ENCODE data around the gene COP1. TPM values are rescaled to one million over a fixed set of nuclear protein-coding genes. Genes with fewer than 3 reads are reported as not detected.

The COP1 gene
- total RNA-seq, 1 experiment from 2014 or later, result 36.0 TPM

DNA sequence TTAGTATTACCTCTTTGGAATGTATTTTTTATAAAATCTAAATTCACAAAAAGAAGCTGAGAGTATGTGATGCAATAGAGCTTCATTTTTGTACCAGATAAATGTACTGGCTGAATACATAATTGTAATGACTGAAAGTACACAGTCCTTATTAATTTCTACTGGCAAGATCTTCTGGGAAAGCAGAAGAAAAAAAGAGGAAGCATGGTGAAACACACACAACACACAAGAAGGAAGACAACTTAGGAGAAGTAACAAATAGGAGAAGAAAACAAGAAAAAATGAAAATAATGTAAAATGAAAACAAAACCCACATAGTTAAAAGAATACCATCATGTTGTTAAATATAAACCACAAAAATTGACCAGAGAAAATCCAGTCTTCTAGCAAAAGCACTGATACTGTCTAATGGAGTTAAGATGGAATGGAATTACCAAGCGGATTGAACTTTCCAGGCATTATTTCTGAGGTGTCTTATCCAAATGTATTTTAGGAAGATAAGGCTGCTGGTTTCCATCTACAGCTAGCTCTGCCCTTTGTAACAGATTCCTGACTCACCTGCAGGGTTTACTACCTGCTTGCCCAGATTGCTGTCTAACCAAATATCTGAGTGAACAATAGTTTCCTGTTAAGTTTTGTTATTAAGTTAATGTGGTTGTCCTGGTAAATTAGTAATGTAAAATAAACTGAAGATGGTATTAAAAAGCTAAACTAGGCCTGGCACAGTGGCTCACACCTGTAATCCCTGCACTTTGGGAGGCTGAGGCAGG is 4.5 kb upstream of the COP1 start:
- ChIA-PET POLR2A (no interaction called here), CTCF (interaction anchor here (0.6 kb wide), 1 partner anchor 50 kb away, joined by 5 read pairs; no protein-coding TSS in a partner anchor)

DNA sequence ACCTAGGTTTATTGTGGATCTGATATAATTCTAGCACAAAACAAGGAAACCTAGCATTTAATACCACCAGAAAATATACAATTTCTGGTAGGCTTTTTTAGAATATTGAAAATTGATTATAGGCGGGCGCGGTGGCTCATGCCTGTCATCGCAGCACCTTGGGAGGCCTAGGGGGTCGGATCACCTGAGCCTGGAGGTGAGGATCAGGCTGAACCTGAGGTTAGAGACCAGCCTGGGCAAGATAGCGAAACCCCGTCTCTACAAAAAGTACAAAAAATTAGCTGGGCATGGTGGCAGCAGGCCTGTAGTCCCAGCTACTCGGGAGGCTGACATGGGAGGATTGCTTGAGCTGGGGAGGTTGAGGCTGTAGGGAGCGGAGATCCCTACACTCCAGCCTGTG is 948 bp upstream of the COP1 start:
- Mint-ChIP-seq H3K36me3 (no peaks in the 10 kb centered on the region), H3K4me1 (peaks cover 32% of the 10 kb centered on the region), H3K27ac (peak overlapping the region; percentile 98), H3K4me3 (peak overlapping the region; percentile 95), H3K27me3 (ENCODE audit: low read depth) (no peaks in the 10 kb centered on the region), H3K9me3 (no peaks in the 10 kb centered on the region)
- ATAC-seq (no peak), DNase-seq (ENCODE audit: low spot score) (no peak)
- ChIA-PET POLR2A (interaction anchor here (0.7 to 1.5 kb wide), 3 partner anchors 11 to 20 kb away, joined by 3 to 11 read pairs (median 3); no protein-coding TSS in a partner anchor), CTCF (interaction anchor here (0.6 to 1.0 kb wide), 5 partner anchors 9 to 343 kb away, joined by 3 to 6 read pairs (median 3); no protein-coding TSS in a partner anchor)
- no peak for TF ChIP-seq JUN (CRISPR knock-in tag; IDR thresholded peaks at IDR 0.05)
- no peak for TF ChIP-seq SMAD4 (CRISPR knock-in tag; IDR thresholded peaks at IDR 0.05)
- TF ChIP-seq, protein P1, sequence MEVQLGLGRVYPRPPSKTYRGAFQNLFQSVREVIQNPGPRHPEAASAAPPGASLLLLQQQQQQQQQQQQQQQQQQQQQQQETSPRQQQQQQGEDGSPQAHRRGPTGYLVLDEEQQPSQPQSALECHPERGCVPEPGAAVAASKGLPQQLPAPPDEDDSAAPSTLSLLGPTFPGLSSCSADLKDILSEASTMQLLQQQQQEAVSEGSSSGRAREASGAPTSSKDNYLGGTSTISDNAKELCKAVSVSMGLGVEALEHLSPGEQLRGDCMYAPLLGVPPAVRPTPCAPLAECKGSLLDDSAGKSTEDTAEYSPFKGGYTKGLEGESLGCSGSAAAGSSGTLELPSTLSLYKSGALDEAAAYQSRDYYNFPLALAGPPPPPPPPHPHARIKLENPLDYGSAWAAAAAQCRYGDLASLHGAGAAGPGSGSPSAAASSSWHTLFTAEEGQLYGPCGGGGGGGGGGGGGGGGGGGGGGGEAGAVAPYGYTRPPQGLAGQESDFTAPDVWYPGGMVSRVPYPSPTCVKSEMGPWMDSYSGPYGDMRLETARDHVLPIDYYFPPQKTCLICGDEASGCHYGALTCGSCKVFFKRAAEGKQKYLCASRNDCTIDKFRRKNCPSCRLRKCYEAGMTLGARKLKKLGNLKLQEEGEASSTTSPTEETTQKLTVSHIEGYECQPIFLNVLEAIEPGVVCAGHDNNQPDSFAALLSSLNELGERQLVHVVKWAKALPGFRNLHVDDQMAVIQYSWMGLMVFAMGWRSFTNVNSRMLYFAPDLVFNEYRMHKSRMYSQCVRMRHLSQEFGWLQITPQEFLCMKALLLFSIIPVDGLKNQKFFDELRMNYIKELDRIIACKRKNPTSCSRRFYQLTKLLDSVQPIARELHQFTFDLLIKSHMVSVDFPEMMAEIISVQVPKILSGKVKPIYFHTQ (CRISPR knock-in tag; IDR thresholded peaks at IDR 0.05), result no peak
- TF ChIP-seq, protein P2, sequence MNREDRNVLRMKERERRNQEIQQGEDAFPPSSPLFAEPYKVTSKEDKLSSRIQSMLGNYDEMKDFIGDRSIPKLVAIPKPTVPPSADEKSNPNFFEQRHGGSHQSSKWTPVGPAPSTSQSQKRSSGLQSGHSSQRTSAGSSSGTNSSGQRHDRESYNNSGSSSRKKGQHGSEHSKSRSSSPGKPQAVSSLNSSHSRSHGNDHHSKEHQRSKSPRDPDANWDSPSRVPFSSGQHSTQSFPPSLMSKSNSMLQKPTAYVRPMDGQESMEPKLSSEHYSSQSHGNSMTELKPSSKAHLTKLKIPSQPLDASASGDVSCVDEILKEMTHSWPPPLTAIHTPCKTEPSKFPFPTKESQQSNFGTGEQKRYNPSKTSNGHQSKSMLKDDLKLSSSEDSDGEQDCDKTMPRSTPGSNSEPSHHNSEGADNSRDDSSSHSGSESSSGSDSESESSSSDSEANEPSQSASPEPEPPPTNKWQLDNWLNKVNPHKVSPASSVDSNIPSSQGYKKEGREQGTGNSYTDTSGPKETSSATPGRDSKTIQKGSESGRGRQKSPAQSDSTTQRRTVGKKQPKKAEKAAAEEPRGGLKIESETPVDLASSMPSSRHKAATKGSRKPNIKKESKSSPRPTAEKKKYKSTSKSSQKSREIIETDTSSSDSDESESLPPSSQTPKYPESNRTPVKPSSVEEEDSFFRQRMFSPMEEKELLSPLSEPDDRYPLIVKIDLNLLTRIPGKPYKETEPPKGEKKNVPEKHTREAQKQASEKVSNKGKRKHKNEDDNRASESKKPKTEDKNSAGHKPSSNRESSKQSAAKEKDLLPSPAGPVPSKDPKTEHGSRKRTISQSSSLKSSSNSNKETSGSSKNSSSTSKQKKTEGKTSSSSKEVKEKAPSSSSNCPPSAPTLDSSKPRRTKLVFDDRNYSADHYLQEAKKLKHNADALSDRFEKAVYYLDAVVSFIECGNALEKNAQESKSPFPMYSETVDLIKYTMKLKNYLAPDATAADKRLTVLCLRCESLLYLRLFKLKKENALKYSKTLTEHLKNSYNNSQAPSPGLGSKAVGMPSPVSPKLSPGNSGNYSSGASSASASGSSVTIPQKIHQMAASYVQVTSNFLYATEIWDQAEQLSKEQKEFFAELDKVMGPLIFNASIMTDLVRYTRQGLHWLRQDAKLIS (CRISPR knock-in tag; IDR thresholded peaks at IDR 0.05; ENCODE audit: borderline replicate concordance), result no peak
- TF ChIP-seq NR2C2 (CRISPR knock-in tag; IDR thresholded peaks at IDR 0.05), result no peak
- TF ChIP-seq ZNF317 (CRISPR knock-in tag; IDR thresholded peaks at IDR 0.05; ENCODE audit: borderline replicate concordance, low read depth), result no peak
- no peak for TF ChIP-seq ZNF263 (CRISPR knock-in tag; IDR thresholded peaks at IDR 0.05; ENCODE audit: low read depth)
- TF ChIP-seq ZNF219 (CRISPR knock-in tag; IDR thresholded peaks at IDR 0.05; ENCODE audit: borderline replicate concordance), result no peak
- TF ChIP-seq EMX1 (CRISPR knock-in tag; IDR thresholded peaks at IDR 0.05), result no peak
- TF ChIP-seq SOX15 (CRISPR knock-in tag; IDR thresholded peaks at IDR 0.05), result no peak
- TF ChIP-seq, protein P3, sequence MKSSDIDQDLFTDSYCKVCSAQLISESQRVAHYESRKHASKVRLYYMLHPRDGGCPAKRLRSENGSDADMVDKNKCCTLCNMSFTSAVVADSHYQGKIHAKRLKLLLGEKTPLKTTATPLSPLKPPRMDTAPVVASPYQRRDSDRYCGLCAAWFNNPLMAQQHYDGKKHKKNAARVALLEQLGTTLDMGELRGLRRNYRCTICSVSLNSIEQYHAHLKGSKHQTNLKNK (CRISPR knock-in tag; IDR thresholded peaks at IDR 0.05), result no peak
- no peak for TF ChIP-seq TP53 (CRISPR knock-in tag; IDR thresholded peaks at IDR 0.05)
- TF ChIP-seq ESRRA (CRISPR knock-in tag; IDR thresholded peaks at IDR 0.05; ENCODE audit: borderline replicate concordance), result no peak
- TF ChIP-seq, protein P4, sequence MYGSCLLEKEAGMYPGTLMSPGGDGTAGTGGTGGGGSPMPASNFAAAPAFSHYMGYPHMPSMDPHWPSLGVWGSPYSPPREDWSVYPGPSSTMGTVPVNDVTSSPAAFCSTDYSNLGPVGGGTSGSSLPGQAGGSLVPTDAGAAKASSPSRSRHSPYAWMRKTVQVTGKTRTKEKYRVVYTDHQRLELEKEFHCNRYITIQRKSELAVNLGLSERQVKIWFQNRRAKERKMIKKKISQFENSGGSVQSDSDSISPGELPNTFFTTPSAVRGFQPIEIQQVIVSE (CRISPR knock-in tag; IDR thresholded peaks at IDR 0.05; ENCODE audit: borderline replicate concordance), result no peak
- TF ChIP-seq GRHL2 (CRISPR knock-in tag; IDR thresholded peaks at IDR 0.05; ENCODE audit: insufficient replicate concordance, severe bottlenecking), result no peak
- no peak for TF ChIP-seq ZNF671 (CRISPR knock-in tag; IDR thresholded peaks at IDR 0.05)

More for the DNA sequence above, 4.5 kb upstream of the COP1 start:
- no peaks in the 10 kb centered on the region for H3K36me3 Mint-ChIP-seq
- ATAC-seq, result no peak
- no peak for DNase-seq (ENCODE audit: low spot score)
- peaks cover 6% of the 10 kb centered on the region; the same call in 1 of the 2 replicates for H3K4me1 Mint-ChIP-seq
- TF ChIP-seq FOXP1 (CRISPR knock-in tag; IDR thresholded peaks at IDR 0.05; ENCODE audit: borderline replicate concordance), result no peak
- TF ChIP-seq, protein P5, sequence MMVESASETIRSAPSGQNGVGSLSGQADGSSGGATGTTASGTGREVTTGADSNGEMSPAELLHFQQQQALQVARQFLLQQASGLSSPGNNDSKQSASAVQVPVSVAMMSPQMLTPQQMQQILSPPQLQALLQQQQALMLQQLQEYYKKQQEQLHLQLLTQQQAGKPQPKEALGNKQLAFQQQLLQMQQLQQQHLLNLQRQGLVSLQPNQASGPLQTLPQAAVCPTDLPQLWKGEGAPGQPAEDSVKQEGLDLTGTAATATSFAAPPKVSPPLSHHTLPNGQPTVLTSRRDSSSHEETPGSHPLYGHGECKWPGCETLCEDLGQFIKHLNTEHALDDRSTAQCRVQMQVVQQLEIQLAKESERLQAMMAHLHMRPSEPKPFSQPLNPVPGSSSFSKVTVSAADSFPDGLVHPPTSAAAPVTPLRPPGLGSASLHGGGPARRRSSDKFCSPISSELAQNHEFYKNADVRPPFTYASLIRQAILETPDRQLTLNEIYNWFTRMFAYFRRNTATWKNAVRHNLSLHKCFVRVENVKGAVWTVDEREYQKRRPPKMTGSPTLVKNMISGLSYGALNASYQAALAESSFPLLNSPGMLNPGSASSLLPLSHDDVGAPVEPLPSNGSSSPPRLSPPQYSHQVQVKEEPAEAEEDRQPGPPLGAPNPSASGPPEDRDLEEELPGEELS (CRISPR knock-in tag; IDR thresholded peaks at IDR 0.05), result no peak
- H3K27me3 Mint-ChIP-seq (ENCODE audit: low read depth), result no peaks in the 10 kb centered on the region; the same call in none of the 2 replicates
- no peaks in the 10 kb centered on the region for H3K9me3 Mint-ChIP-seq
- no peak overlapping the region for H3K27ac Mint-ChIP-seq
- no peak overlapping the region for H3K4me3 Mint-ChIP-seq
